Central memory CD4-positive, alpha-beta T cell (primary cell): ENCODE results near the gene RTTN.
"Not testable (repeated sequence)": the region's sequence is repeated elsewhere in the genome, so short reads cannot be mapped to it uniquely, and the experiment has no call there.

ENCODE experiments used
- DNase-seq: peaks from one replicate; pipeline ENCODE4 v3.0.0; 2022

Gene RTTN

DNA sequence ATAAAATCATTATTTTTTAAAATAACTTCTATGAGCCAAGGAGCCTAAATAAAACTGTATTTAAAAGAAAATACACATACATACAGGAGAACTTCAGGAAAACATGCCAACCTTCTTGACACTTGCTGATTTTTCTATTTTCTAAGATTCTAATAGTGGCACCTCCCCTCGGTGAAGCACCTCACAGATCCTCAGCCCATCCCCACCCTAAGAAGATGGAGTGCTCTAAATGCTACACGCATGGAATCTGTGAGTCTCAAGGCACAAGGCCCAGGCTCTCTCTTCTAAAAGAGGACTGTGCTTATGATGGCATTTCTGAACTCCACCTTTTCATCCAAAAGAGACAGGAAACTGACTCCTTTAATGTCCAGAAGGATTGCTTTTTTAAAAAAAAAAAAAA is 56.3 kb downstream of the RTTN start:
- no peak for DNase-seq

DNA sequence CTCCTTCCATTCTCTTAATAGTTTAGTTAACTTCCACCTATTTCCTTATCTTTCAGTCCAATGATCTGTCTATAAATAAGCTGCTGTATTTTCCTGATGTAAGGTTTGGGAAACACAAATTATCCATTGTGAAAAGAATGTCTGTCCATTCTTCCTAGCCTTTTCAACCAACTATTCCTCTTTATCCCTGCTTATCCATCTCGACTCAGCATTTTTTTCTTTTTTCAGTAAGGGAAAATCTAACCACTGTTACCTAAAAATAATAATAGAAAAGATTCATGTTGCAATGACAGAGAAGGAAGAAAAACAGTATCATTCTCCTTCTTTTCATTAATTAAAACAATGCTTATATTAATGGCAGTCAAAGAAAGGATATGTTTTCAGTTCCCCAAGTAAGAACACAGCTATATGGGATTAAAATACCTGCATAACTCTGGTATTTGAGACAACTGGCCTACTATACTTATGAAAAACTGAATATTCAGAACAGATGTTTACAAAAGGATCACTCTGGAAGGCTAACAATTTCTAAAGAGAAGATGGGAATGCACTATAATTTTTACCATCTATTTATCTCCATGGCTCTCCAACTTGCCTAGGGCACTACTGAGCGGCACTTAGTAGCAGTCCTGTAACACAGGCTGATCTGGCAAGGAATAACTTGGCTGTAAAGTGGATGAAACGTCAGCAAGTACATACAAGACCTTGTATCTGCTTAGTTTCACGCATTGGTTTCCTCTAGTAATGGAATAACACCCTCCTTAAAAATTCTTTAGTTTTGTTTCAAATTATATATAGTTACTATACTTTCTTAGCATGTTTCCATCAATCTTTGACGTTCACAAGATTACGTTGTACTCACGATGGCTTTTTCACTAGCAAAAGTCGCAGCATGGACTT is 57.2 kb downstream of the RTTN start:
- DNase-seq = no peak

GRCh38 chr18:70146174-70146573 is 59.3 kb downstream of the RTTN start:
- no peak for DNase-seq

GRCh38 chr18:70142001-70142400 is 63.5 kb downstream of the RTTN start:
- DNase-seq = no peak

GRCh38 chr18:70139138-70139537 is 66.3 kb downstream of the RTTN start:
- DNase-seq = no peak

DNA sequence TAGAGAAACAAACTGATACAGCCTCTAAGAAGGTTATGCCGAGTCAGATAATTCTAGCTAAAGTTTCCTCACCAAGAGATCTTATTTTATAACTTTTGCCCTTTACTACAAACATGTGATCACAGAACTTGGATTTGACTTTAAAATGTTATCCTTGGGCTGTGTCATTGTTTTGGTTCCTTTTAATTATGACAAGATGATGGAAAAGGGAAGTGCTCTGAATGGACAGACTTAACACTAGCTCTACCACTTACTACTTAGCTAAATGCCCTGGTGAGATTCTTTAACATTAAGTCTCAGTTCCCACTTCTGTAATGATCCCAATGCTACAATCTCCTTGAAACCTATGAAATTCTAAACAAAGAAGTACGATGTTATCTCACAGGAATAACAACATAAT is 69.9 kb downstream of the RTTN start:
- no peak for DNase-seq

DNA sequence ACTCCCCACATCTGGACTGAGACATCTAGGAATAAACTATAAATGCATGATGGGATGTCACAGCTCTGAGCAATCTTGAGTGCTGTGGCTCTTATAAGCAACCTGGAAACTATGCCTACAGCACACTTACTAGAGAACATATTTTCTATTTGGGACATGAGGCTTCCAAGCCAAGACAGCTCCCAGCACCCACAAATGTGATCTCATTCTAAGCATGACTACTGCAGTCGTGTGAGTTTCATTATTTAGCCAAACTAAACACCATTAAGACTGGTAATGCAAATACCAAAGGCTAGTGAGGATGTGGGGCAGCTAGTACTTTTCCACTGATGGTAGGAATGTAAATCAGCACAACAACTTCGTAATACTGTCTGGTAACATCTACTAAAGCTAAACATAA is 72.5 kb downstream of the RTTN start:
- no peak for DNase-seq

GRCh38 chr18:70128271-70128670 is 77.2 kb downstream of the RTTN start:
- DNase-seq = no peak

DNA sequence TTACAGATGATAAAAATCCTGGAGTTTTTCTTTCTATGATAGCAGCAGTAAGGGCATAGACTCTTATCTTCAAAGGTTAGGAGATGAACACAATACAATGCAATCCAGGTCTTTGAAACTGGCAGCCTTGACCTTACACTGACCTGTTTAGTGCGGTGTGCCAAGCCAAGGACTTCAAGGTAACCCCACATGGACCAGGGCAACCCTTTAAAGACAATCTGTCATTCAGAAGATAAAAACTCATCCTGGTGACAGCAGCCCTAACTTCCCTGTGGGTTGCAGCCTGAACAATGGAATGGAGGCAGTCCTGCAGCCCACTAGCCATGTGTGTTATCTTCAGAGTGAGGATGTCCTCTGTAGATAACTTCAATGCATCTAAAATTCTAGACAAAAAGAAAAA is 78.1 kb downstream of the RTTN start:
- DNase-seq = no peak

DNA sequence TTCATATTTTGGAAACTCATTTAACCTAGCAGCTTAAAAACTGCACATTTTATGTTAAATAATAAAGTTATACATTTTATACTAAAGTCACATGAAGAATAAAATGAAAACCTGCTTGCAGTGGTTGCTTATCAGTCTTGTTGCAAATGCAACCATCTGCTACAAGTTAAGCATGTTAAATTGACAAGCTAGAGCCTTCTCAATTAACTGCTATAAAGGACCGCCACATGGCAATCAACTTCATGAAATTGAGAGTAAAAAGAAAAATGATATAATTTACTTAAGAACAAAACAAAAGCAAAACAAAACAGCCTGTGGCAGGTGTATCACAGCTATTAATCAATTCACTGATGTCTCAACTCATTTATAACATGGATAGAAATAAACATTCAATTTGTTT is 78.7 kb downstream of the RTTN start:
- DNase-seq = no peak

GRCh38 chr18:70124139-70124538 is 81.3 kb downstream of the RTTN start:
- DNase-seq = no peak

GRCh38 chr18:70121842-70122241 is 83.6 kb downstream of the RTTN start:
- DNase-seq = no peak

GRCh38 chr18:70116949-70117348 is 88.5 kb downstream of the RTTN start:
- DNase-seq = no peak

DNA sequence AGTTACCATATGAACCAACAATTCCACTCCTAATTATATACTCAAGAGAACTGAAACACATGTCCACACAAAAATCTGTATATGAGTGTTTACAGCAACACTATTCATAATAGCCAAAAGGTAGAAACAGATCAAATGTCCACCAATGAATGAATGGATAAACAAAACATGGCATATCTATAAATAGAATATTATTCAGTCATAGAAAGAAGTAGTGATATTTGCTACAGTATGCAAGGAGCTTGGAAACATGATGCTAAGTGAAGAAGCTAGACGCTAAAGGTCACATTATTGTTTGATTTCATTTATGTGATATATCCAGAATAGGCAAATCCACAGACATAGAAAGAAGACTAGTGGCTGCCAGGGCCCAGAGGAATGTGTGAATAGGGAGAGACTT is 92.0 kb downstream of the RTTN start:
- DNase-seq = no peak

DNA sequence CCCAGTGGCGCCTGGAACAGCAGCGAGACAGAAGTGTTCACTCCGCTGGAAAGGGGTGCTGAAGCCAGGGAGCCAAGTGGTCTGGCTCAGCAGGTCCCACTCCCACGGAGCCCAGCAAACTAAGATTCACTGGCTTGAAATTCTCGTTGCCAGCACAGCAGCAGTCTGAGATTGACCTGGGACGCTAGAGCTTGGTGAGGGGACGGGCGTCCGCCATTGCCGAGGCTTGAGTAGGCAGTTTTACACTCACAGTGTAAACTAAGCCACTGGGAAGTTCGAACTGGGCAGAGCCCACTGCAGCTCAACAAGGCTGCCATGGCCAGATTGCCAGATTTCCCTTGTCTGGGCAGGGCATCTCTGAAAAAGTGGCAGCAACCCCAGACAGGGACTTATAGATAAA is 94.8 kb downstream of the RTTN start:
- DNase-seq = no peak

DNA sequence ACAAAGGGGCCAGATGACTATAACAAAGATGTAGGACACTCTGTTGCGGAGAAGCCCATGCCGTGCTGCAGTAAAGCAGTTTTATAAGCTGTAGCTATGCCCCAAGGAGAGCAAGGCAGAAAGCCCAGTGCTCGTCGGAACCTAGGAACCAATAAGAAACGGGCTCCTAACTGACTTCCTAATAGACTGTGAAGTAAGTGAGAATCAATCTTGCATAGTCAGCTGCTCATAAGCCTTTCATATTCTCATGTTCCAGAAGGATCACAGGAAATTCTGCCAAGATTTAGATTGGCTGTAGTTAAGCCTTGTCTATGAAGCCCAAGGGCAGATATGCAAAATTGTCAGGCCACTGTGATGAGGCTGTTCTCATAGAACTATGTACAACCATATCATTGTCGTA is 98.4 kb downstream of the RTTN start:
- no peak for DNase-seq

DNA sequence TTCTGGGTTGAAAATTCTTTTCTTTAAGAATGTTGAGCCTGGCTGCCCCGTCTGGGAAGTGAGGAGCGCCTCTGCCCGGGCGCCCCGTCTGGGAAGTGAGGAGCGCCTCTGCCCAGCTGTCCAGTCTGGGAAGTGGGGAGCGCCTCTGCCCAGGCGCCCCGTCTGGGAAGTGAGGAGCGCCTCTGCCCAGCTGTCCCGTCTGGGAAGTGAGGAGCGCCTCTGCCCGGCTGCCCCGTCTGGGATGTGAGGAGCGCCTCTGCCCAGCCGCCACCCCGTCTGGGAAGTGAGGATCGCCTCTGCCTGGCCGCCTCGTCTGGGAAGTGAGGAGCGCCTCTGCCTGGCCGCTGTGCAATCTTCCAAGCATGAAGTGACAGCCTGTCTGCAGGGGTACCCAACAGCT is 102.6 kb downstream of the RTTN start:
- DNase-seq = not testable (repeated sequence)

DNA sequence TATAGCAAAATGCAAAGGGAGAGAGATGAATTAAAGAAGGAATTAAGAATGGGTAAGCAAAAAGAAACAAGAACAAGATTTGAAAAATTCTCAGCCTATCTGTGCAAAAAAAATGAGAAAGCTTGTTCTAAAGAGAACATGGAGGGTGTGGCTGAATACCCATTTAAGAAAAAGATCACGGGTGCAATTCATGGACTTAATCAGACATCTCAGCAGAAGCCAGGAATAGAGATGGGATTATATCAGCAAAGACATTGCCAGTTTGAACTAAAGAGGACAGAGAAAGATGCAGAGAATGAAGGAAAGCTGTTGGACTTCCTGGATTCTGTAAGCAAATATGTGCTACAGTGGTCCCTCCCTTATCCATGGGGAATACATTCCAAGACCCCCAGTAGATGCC is 115.6 kb downstream of the RTTN start:
- DNase-seq = no peak

- DNase-seq = no peak
These were observed 119.4 kb downstream of the RTTN start for GRCh38 chr18:70086085-70086484.

DNA sequence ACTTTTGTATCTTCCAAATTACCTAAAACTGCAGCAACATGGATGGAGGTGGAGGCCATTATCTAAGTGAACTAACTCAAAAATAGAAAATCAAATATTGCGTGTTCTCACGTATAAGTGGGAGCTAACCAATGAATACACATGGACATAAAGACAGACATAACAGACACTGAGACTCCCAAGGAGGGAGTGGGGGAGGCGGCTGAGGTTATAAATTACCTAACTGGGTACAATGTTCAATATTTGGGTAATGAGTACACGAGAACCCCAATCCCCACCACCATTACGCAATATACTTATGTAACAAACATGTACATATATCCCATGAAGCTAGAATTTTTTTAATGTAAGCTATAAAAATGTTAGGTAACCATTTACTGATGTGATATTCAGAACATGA is 119.8 kb downstream of the RTTN start:
- no peak for DNase-seq

DNA sequence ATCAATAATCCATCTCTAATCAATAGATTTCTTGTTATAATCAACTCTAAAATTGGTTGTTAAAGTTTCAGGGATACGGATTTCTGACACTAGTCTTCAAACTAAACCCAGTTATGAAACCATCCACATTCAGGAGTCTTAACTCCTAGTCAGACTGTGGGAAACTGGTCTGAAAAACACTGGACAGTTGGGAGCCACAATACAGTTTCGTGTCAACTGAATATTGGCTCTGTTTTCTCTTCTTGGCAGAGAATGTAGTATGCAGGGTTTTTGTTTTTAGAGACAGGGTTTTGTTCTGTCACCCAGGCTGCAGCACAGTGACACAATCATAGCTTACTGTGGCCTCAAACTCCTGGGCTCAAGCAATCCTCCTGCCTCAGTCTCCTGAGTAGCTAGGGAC is 123.1 kb downstream of the RTTN start:
- DNase-seq = no peak

GRCh38 chr18:70078106-70078505 is 127.4 kb downstream of the RTTN start:
- no peak for DNase-seq

- DNase-seq = no peak
These were observed 129.6 kb downstream of the RTTN start for GRCh38 chr18:70075906-70076305.

DNA sequence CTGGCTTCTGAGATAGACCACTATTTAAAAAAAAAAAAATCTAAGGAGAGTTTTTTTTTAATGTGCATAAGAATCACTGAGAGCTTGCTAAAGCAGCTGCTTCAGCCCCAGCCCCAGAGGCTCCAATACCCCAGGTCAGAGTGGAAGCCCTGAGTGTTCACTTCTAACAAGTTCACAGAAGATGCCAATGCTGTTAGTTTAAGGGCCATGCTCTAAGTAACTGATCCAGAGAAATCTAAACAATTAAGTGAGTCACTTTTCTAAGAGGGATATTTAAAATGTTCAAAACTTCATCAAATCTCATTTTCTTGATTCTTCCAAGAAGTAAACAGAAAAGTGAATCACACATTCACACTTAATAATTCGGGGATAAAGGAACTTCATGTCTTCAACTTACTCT is 131.4 kb downstream of the RTTN start:
- no peak for DNase-seq

GRCh38 chr18:70073432-70073831 is 132.1 kb downstream of the RTTN start:
- DNase-seq = no peak
